ENCODE data around the gene SHB.

DNA sequence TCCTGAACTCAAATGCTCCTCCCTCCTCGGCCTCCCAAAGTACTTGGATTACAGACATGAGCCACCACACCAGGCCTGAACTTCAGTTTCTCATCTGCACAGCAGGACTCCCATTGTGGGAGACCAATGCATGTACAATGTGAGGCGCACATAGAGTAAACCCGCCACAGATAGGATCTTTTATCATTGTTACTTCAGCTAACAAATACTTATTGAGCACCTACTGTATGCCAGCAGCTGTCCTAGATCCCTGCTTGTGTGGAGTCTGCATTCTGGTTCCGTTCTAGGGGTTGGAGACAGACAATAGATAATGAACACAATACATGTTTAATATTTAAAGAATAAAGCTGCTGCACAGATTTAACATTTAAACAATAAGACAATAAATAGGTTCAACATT lies 158.8 kb downstream of the SHB start:
- TF ChIP-seq, protein P1, sequence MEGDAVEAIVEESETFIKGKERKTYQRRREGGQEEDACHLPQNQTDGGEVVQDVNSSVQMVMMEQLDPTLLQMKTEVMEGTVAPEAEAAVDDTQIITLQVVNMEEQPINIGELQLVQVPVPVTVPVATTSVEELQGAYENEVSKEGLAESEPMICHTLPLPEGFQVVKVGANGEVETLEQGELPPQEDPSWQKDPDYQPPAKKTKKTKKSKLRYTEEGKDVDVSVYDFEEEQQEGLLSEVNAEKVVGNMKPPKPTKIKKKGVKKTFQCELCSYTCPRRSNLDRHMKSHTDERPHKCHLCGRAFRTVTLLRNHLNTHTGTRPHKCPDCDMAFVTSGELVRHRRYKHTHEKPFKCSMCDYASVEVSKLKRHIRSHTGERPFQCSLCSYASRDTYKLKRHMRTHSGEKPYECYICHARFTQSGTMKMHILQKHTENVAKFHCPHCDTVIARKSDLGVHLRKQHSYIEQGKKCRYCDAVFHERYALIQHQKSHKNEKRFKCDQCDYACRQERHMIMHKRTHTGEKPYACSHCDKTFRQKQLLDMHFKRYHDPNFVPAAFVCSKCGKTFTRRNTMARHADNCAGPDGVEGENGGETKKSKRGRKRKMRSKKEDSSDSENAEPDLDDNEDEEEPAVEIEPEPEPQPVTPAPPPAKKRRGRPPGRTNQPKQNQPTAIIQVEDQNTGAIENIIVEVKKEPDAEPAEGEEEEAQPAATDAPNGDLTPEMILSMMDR (IDR thresholded peaks at IDR 0.05; ENCODE audit: low read depth, low read length) = no peak
- no peak for TF ChIP-seq EZH2phosphoT487 (IDR thresholded peaks at IDR 0.05; ENCODE audit: low read depth)
